CD4-positive, alpha-beta T cell (primary cell): ENCODE data around the gene SPSB1. TPM values are rescaled to one million over a fixed set of nuclear protein-coding genes. Genes with fewer than 3 reads are reported as not detected.

Experiments used
- ATAC-seq: fragments of 200-7000 bp; cut with Tn5 transposase; one replicate; pipeline ENCODE4 v1.10.0; 2022; ENCODE audit warnings: mild to moderate bottlenecking; ENCODE audit not compliant: poor library complexity
- CTCF ChIA-PET: fragments of 350-600 bp; sonication (Branson Sonifier 250); formaldehyde crosslinking; loops from one replicate; lab custom pipeline; 2021; ENCODE audit warnings: antibody characterized with exemption, inconsistent platforms; lab: Charles Lee
- POLR2A ChIA-PET: fragments of 350-600 bp; sonication (Branson Sonifier 250); formaldehyde crosslinking; loops from one replicate; lab custom pipeline; 2021; ENCODE audit warnings: antibody characterized with exemption, inconsistent platforms; lab: Charles Lee
- DNase-seq, 14 experiments: peaks; one replicate each; pipeline ENCODE4 v3.0.0-alpha.2; 2013 to 2020; ENCODE audit warnings: mixed read lengths in 2 of 14
- H3K27ac ChIP-seq, 2 donors: one replicate each; pipeline versions ENCODE4 v1.5.1 to v1.7.0; 2013; ENCODE audit warnings: low read length in 2 of 2, low read depth in 1 of 2, mild to moderate bottlenecking in 1 of 2
- H3K27me3 ChIP-seq, 2 experiments: 1 replicate in 1 of 2; 2 replicates in 1 of 2; pipeline versions ENCODE4 v1.6.1 to v1.7.0; 2013; ENCODE audit warnings: low read length in 2 of 2, control low read depth in 1 of 2, mild to moderate bottlenecking in 1 of 2, moderate library complexity in 1 of 2; ENCODE audit not compliant: insufficient read depth in 2 of 2, control insufficient read depth in 1 of 2
- H3K36me3 ChIP-seq: one replicate; pipeline ENCODE4 v1.6.1; 2013; ENCODE audit warnings: low read length, control low read depth; ENCODE audit not compliant: insufficient read depth
- H3K4me1 ChIP-seq: one replicate; pipeline ENCODE4 v1.6.1; 2013; ENCODE audit warnings: low read length, control low read depth; ENCODE audit not compliant: insufficient read depth
- H3K4me3 ChIP-seq: one replicate; pipeline ENCODE4 v1.5.1; 2013; ENCODE audit warnings: mild to moderate bottlenecking, low read length, moderate library complexity
- H3K9me3 ChIP-seq, 2 experiments: 1 replicate in 1 of 2; 2 replicates in 1 of 2; pipeline versions ENCODE4 v1.6.1 to v1.7.0; 2013; ENCODE audit warnings: low read length in 2 of 2, mild to moderate bottlenecking in 2 of 2, control low read depth in 1 of 2, moderate library complexity in 1 of 2; ENCODE audit not compliant: control insufficient read depth in 1 of 2, insufficient read depth in 1 of 2
- H3K27ac Mint-ChIP-seq: one replicate; pipeline ENCODE4 v1.8.0; 2020; ENCODE audit warnings: mixed read lengths
- H3K27me3 Mint-ChIP-seq: one replicate; pipeline ENCODE4 v1.8.0; 2021; ENCODE audit warnings: mixed read lengths
- H3K36me3 Mint-ChIP-seq: one replicate; pipeline ENCODE4 v1.8.0; 2021; ENCODE audit warnings: low read depth, mixed read lengths
- H3K4me1 Mint-ChIP-seq: one replicate; pipeline ENCODE4 v1.8.0; 2021; ENCODE audit warnings: low read depth, mixed read lengths
- H3K4me3 Mint-ChIP-seq: one replicate; pipeline ENCODE4 v1.8.0; 2020; ENCODE audit warnings: mild to moderate bottlenecking, mixed read lengths
- H3K9me3 Mint-ChIP-seq: one replicate; pipeline ENCODE4 v1.8.0; 2020; ENCODE audit warnings: mixed read lengths
- intact Hi-C, 2 experiments: fragments of 100-400 bp; cut with DNase I in 1 of 2; cut with micrococcal nuclease in 1 of 2; formaldehyde crosslinking; loops; one replicate each; pipeline versions ENCODE4 v1.15.1 to v1.9.0; 2023 to 2025; cut with DNase I, micrococcal nuclease
- total RNA-seq, 174 experiments: library from RNA in 2 of 174; stranded (reverse) in 2 of 174; gene quantifications; one replicate each; pipeline ENCODE4 v1.2.3 and lab custom pipeline; 2021 to 2026
- TF ChIP-seq, protein P1 (sequence below): fragments of 200-600 bp; IDR thresholded peaks from one replicate; pipeline ENCODE4 v1.8.0; 2022; ENCODE audit warnings: antibody characterized with exemption, mild to moderate bottlenecking

Gene SPSB1
- total RNA-seq, 2 experiments from 2014 or later, result 1.9 to 2.3 TPM

DNA sequence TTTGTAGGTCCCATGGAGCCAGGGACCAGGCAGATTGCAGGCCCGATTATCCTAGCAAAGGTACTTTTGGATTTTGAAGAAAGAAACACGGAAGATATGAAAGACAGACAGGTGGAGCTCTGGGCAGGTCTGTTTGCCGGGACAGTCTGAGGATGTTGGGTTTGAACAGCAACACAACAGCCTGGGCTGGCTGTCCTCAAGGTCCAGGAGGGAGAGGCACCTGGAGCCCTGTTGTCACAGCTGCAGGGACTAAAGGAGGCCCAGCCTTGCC lies 43.5 kb upstream of the SPSB1 start:
- intact Hi-C loops, result no loop called here
- ChIA-PET POLR2A (interaction anchor here (1.4 kb wide), 1 partner anchor 15 kb away, joined by 3 read pairs; the partner anchor contains the start of gene H6PD), CTCF (interaction anchor here (1.2 to 1.6 kb wide), 2 partner anchors 15 to 18 kb away, joined by 3 read pairs; partner anchors contain the start of gene H6PD)
- ATAC-seq (no peak), DNase-seq (no peak)
- Mint-ChIP-seq H3K9me3 (no peaks in the 10 kb centered on the region), H3K27ac (no peak overlapping the region), H3K4me3 (no peak overlapping the region), H3K4me1 (peaks cover 24% of the 10 kb centered on the region), H3K36me3 (peaks cover 14% of the 10 kb centered on the region), H3K27me3 (no peaks in the 10 kb centered on the region)
- no peak overlapping the region for H3K4me3 ChIP-seq
- peaks cover 29% of the 10 kb centered on the region for H3K36me3 ChIP-seq
- no peaks in the 10 kb centered on the region for H3K27me3 ChIP-seq
- H3K9me3 ChIP-seq, result no peaks in the 10 kb centered on the region
- peaks cover 19% of the 10 kb centered on the region for H3K4me1 ChIP-seq
- H3K27ac ChIP-seq, result no peak overlapping the region
- TF ChIP-seq, protein P1, sequence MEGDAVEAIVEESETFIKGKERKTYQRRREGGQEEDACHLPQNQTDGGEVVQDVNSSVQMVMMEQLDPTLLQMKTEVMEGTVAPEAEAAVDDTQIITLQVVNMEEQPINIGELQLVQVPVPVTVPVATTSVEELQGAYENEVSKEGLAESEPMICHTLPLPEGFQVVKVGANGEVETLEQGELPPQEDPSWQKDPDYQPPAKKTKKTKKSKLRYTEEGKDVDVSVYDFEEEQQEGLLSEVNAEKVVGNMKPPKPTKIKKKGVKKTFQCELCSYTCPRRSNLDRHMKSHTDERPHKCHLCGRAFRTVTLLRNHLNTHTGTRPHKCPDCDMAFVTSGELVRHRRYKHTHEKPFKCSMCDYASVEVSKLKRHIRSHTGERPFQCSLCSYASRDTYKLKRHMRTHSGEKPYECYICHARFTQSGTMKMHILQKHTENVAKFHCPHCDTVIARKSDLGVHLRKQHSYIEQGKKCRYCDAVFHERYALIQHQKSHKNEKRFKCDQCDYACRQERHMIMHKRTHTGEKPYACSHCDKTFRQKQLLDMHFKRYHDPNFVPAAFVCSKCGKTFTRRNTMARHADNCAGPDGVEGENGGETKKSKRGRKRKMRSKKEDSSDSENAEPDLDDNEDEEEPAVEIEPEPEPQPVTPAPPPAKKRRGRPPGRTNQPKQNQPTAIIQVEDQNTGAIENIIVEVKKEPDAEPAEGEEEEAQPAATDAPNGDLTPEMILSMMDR, result no peak

DNA sequence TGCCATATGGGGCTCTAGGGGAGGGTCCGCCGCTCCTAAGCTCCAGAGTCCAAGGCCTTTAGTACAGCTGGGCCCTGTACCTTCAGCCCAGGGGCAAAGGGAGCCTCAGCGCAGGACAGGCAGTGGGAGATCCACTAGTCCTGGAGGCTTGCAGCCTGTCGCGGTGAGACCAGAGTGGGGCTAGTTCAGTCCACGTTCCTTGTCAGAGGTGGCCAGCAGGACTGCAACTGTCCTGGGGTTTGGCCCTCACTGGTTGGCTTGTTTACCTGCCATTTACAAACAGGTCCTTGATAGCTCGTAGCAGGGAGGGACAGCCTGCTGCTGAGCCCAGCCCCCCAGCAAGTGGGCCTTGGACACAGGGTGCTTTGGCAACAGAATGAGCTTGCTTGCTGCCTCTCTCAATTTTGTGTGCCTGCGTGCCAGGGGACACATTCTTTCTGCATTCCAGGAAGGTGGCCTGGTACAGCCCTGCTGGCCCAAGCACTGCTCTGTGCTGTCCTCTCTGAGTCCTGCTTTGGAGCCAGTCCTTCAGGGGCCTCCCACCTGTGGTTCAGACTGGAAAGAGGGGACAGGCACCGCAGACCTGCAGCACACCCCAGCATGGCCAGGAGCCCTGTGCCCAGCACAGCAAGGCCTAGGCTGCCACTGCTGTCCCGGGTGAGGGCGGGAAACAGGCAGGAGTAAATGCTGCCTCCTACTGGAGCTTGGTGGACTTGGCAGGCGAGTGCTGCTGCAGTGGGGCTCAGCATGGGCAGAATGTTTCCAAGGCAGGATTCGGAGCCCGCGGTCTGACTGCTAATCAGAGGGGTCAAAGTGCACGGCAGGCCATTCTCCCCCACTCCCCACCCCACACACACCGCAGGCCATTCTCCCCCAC lies 42.9 kb upstream of the SPSB1 start:
- peaks cover 24% of the 10 kb centered on the region for H3K4me1 Mint-ChIP-seq
- TF ChIP-seq, protein P1, result no peak
- no peak overlapping the region for H3K4me3 ChIP-seq
- ATAC-seq (no peak), DNase-seq (peak in 5 of 14 experiments; percentile 8 to 52 (median 28))
- peaks cover 18% of the 10 kb centered on the region for H3K36me3 Mint-ChIP-seq
- no peaks in the 10 kb centered on the region for H3K9me3 ChIP-seq
- peaks cover 29% of the 10 kb centered on the region for H3K36me3 ChIP-seq
- ChIA-PET CTCF (interaction anchor here (1.2 to 1.6 kb wide), 2 partner anchors 15 to 17 kb away, joined by 3 read pairs; partner anchors contain the start of gene H6PD), POLR2A (interaction anchor here (1.4 kb wide), 1 partner anchor 15 kb away, joined by 3 read pairs; the partner anchor contains the start of gene H6PD)
- H3K4me3 Mint-ChIP-seq, result no peak overlapping the region
- no peak overlapping the region for H3K27ac ChIP-seq
- intact Hi-C loops, result no loop called here
- H3K9me3 Mint-ChIP-seq, result no peaks in the 10 kb centered on the region
- H3K27me3 Mint-ChIP-seq, result no peaks in the 10 kb centered on the region
- no peaks in the 10 kb centered on the region for H3K27me3 ChIP-seq
- H3K27ac Mint-ChIP-seq, result no peak overlapping the region
- H3K4me1 ChIP-seq, result peaks cover 13% of the 10 kb centered on the region

DNA sequence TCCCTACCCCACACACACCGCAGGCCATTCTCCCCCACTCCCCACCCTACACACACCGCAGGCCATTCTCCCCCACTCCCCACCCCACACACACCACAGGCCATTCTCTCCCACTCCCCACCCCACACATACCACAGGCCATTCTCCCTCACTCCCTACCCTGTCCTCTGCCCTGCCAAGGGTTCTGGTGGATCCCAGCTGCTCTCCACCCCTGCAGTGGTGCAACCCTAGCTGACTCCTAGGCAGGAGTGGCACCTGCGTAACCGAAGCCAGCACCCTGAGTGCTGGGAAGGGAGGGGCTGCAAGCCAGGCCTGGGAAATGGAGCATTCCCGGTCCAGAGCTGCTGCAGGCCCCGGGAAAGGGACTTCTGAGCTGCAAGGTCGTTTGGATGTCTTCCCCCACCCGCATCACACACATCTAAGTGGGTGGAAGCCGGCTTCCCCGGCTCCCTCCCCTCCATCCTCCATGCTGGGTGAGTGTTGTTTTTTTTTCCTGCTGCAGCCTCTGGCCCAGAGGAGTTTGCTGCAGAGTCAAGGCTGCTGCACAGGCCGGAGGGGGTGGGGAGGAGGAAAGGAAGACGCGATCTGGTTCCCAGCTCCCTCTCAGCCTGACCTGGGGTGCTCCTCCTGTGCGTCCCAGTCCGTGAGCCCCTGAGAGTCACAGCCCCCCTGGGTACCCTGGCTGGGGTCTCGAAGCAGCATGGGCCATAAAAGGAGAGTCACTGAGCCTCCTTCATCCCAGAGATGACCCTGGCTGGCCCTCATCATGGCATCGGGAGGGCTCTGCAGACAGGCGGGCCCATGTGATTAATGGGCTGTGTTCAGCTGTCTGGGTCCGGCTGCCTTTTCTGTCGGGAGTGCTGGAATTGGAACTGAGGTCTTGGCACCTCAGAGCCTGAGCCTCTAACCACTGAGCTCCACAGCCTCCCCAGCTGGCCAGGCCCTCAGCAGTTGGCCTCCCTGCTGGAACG lies 42.0 kb upstream of the SPSB1 start:
- no peak overlapping the region for H3K27ac ChIP-seq
- peaks cover 9% of the 10 kb centered on the region for H3K4me1 ChIP-seq
- ChIA-PET POLR2A (interaction anchor here (1.4 kb wide), 1 partner anchor 16 kb away, joined by 3 read pairs; the partner anchor contains the start of gene H6PD), CTCF (interaction anchor here (1.2 to 1.6 kb wide), 2 partner anchors 16 kb away, joined by 3 read pairs; partner anchors contain the start of gene H6PD)
- ATAC-seq (no peak), DNase-seq (no peak)
- peaks cover 21% of the 10 kb centered on the region for H3K36me3 ChIP-seq
- Mint-ChIP-seq H3K27me3 (no peaks in the 10 kb centered on the region), H3K9me3 (no peaks in the 10 kb centered on the region), H3K4me3 (no peak overlapping the region), H3K36me3 (peaks cover 20% of the 10 kb centered on the region), H3K4me1 (peaks cover 21% of the 10 kb centered on the region), H3K27ac (no peak overlapping the region)
- TF ChIP-seq, protein P1, result no peak
- no peak overlapping the region for H3K4me3 ChIP-seq
- no peaks in the 10 kb centered on the region for H3K27me3 ChIP-seq
- H3K9me3 ChIP-seq, result no peaks in the 10 kb centered on the region
- intact Hi-C loops, result no loop called here
